H1 (cell line): ENCODE measurements around the gene IFT80. TPM values are rescaled to one million over a fixed set of nuclear protein-coding genes. Genes with fewer than 3 reads are reported as not detected.

Experiments used
- ASH2L ChIP-seq: fragments of 200-600, 300-600 bp; sonication (generic); IDR thresholded peaks from one replicate; pipeline ENCODE4 v1.7.1; 2017; ENCODE audit warnings: low read length
- SP1 ChIP-seq: IDR thresholded peaks from 2 replicates; pipeline ENCODE4 v1.6.1; 2011; ENCODE audit warnings: low read depth, low read length
- polyA plus RNA-seq, 7 experiments: library from polyadenylated mRNA; depleted of rRNA in 3 of 7; stranded (reverse) in 5 of 7; unstranded in 2 of 7; fragments of >200 nt in 5 of 7; fragments of 200-250 nt in 2 of 7; gene quantifications; 1 replicate in 5 of 7; 2 replicates in 1 of 7; 4 replicates in 1 of 7; pipeline versions ENCODE4 v1.2.1 to v1.2.3, GENCODE V29; 2011 to 2013; ENCODE audit warnings: missing spikeins in 2 of 7, mixed read lengths in 2 of 7
- total RNA-seq: library from RNA; stranded (reverse); fragmentation: NEBNext Ultra II Directional; extraction: Animal tissue kit (Norgen Biotek cat#: 25700); gene quantifications from 2 replicates; pipeline ENCODE4 v1.2.1, GENCODE V29; 2021

IFT80 gene
- total and polyA plus RNA-seq, 2 of the 8 experiments (the other 6 are each of a cell fraction or from before 2014, with no cell fraction given): 7.2 to 25.9 TPM

- no peak for TF ChIP-seq SP1
- TF ChIP-seq ASH2L: no peak
- TF ChIP-seq, all 59 proteins: peak for 0
Measured at GRCh38 chr3:160232014-160232413, 167.0 kb downstream of the IFT80 start (continued).
